Esophagus muscularis mucosa (tissue), 4 donors: ENCODE data around the gene FAM107B. TPM values are rescaled to one million over a fixed set of nuclear protein-coding genes. Genes with fewer than 3 reads are reported as not detected.

ENCODE experiments used
- DNase-seq: peaks from one replicate; pipeline ENCODE4 v3.0.0-alpha.2; 2017; ENCODE audit errors: extremely low spot score
- H3K27ac ChIP-seq, 4 donors: fragments of 200-600 bp; sonication (generic); replicated peaks in 1 of 4; 1 replicate in 3 of 4; 2 replicates in 1 of 4; pipeline ENCODE4 v1.5.1; 2016 to 2019; ENCODE audit warnings: mild to moderate bottlenecking in 1 of 4
- H3K27me3 ChIP-seq, 4 donors: fragments of 200-600 bp; sonication (generic); one replicate each; pipeline versions ENCODE4 v1.5.1 to v1.6.0; 2016 to 2019
- H3K36me3 ChIP-seq, 4 donors: fragments of 200-600 bp; sonication (generic); one replicate each; pipeline ENCODE4 v1.5.1; 2016 to 2019
- H3K4me1 ChIP-seq, 4 donors: fragments of 200-600 bp; sonication (generic); one replicate each; pipeline ENCODE4 v1.5.1; 2016 to 2019
- H3K4me3 ChIP-seq, 4 donors: fragments of 200-600 bp; sonication (generic); 1 replicate in 2 of 4; 2 replicates in 2 of 4; pipeline ENCODE4 v1.5.1; 2016 to 2019; ENCODE audit warnings: mild to moderate bottlenecking in 4 of 4, moderate library complexity in 1 of 4
- H3K9me3 ChIP-seq, 4 donors: fragments of 200-600 bp; sonication (generic); 1 replicate in 3 of 4; 2 replicates in 1 of 4; pipeline ENCODE4 v1.5.1; 2016 to 2019
- EP300 ChIP-seq: sonication (generic); formaldehyde crosslinking; IDR thresholded peaks from one replicate; pipeline ENCODE4 v1.6.1; 2017; ENCODE audit warnings: antibody characterized with exemption
- POLR2A ChIP-seq: fragments of 450-650 bp; IDR thresholded peaks from one replicate; pipeline ENCODE4 v1.6.1; 2017; ENCODE audit warnings: antibody characterized with exemption, moderate library complexity, mild to moderate bottlenecking, low read depth
- POLR2AphosphoS5 ChIP-seq, 2 donors: sonication (generic); formaldehyde crosslinking; IDR thresholded peaks; one replicate each; pipeline ENCODE4 v1.6.1; 2017; ENCODE audit warnings: antibody characterized with exemption in 2 of 2
- WGBS: methylation state at CpG from one replicate; pipeline ENCODE4 v1.1.5; 2018; 5-methylcytosine and 5-hydroxymethylcytosine counted together
- intact Hi-C: fragments of 100-400 bp; cut with DNase I; formaldehyde crosslinking; loops from one replicate; pipeline ENCODE4 v1.15.1; 2023
- total RNA-seq, 4 donors: library from RNA; depleted of rRNA; stranded (reverse); fragments of >200 nt; gene quantifications; one replicate each; pipeline versions ENCODE4 v1.1.0 to v1.2.1, GENCODE V29; 2016
- TF ChIP-seq, protein P1 (sequence below), 3 experiments: fragments of 200-600 bp in 2 of 3; fragments of 450-650 bp in 1 of 3; sonication (generic) in 2 of 3; IDR thresholded peaks; one replicate each; pipeline ENCODE4 v1.5.1; 2017 to 2019; ENCODE audit warnings: antibody characterized with exemption in 3 of 3, mild to moderate bottlenecking in 2 of 3, moderate library complexity in 1 of 3

The FAM107B gene
- total RNA-seq, 4 donors from 2014 or later: 7.5 to 14.1 (median 9.4) TPM

DNA sequence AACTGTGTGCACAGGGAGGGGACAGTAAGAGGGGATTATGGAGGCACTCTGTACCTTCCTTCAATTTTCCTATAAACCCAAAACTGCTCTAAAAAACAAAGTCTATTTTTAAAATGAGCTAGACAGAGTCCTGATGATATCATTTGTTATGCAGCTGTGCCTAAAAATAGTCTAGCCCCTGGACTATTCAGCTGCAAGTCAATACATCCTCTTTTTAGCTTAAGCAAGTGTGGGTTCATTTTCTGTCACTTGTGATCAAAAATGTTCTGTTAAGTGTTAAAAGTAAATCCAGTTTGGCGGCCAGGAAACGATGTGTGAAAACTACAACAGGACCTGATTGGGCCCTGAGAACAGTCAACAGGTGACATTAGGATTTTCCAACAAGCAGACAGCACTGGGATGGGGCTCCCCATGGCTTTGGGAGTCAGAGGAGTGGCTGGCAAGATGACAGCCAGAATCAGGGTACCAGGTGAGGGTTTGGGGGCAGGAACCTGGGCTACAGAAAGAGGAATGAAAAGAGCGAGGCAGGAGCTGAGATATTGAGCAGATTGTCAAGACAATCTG is 33.9 kb downstream of the FAM107B start:
- DNase-seq: no peak
- Histone ChIP-seq H3K4me3 (no peak overlapping the region), H3K27ac (peak overlapping the region in 3 of 4 donors; percentile 14 to 49 (median 46)), H3K27me3 (no peaks in the 10 kb centered on the region), H3K9me3 (no peaks in the 10 kb centered on the region), H3K36me3 (no peaks in the 10 kb centered on the region), H3K4me1 (peaks cover 31 to 39% (median 33%) of the 10 kb centered on the region in 4 donors)
- 56% methylated on average over 3 of the region's 3 CpGs for WGBS
- intact Hi-C loops: no loop called here
- TF ChIP-seq POLR2A (no peak), POLR2AphosphoS5 (IDR thresholded peaks at IDR 0.05) (no peak), EP300 (no peak)
- TF ChIP-seq, protein P1, sequence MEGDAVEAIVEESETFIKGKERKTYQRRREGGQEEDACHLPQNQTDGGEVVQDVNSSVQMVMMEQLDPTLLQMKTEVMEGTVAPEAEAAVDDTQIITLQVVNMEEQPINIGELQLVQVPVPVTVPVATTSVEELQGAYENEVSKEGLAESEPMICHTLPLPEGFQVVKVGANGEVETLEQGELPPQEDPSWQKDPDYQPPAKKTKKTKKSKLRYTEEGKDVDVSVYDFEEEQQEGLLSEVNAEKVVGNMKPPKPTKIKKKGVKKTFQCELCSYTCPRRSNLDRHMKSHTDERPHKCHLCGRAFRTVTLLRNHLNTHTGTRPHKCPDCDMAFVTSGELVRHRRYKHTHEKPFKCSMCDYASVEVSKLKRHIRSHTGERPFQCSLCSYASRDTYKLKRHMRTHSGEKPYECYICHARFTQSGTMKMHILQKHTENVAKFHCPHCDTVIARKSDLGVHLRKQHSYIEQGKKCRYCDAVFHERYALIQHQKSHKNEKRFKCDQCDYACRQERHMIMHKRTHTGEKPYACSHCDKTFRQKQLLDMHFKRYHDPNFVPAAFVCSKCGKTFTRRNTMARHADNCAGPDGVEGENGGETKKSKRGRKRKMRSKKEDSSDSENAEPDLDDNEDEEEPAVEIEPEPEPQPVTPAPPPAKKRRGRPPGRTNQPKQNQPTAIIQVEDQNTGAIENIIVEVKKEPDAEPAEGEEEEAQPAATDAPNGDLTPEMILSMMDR (IDR thresholded peaks at IDR 0.05): no peak

DNA sequence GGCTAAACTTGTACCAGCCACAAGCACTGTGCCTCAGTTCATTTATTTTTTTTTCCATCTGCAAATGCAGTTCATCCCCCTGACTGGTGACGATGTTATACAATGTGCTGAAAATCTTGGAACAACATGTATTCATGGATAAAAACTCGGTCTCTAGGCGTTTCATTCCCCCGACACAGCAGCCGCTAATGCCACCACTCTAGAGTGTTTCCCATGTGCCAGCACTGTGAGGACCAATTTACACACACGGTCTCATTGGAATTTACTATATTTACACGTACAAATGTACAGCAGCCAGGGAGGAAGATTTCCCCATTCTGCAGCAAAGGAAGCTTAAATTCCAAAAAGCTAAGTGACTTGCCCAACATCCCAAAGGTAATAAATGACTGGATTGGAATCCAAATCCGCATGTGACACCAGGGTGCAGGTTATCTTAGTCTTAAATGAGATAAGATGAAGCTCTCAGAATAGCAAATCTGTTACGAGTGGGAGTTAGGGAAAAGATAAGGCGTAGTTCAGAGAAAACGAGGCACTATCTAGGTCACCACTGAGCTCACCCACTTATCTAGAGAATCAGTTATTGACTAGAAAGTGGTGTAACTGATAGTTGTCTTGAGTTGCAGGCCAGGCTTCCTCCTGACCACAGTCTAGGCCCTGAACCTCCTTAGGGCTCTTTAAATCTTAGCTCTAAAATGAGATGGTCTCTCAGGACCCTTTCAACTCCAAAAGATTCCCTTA is 36.7 kb downstream of the FAM107B start:
- H3K9me3 ChIP-seq: no peaks in the 10 kb centered on the region
- WGBS: 77% methylated on average over 11 of the region's 11 CpGs
- intact Hi-C loops: no loop called here
- TF ChIP-seq, protein P1 (IDR thresholded peaks at IDR 0.05): no peak
- TF ChIP-seq EP300: no peak
- TF ChIP-seq POLR2AphosphoS5 (IDR thresholded peaks at IDR 0.05): no peak
- no peak for TF ChIP-seq POLR2A
- H3K27me3 ChIP-seq: no peaks in the 10 kb centered on the region
- H3K4me1 ChIP-seq: peaks cover 31 to 39% (median 34%) of the 10 kb centered on the region in 4 donors
- no peaks in the 10 kb centered on the region for H3K36me3 ChIP-seq
- peak overlapping the region in 2 of 4 donors; percentile 40 to 70 for H3K27ac ChIP-seq
- DNase-seq: no peak
- no peak overlapping the region for H3K4me3 ChIP-seq

DNA sequence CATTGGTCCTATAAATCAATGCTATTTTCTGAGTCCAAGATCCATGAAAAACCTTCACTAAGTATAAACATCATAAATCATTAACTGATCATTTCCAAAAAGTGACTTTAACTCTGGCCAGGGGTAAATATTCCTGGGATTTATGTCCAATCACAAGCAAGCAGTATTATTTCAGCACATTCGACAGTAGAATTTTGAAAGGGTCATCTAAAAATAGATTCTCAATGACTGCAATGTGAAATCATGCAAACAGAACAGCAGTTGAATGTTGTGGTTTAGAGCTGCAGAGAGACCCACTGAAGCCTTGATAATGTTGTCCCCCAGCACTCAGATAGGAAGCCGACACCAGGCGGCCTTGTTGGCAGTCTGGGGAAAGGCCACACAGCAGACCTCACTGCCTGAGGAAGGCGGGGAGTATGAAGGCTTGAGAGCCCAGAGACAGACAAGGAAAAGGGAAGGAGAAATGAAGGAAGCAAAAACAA is 38.1 kb downstream of the FAM107B start:
- Histone ChIP-seq H3K4me3 (no peak overlapping the region), H3K36me3 (no peaks in the 10 kb centered on the region), H3K9me3 (no peaks in the 10 kb centered on the region), H3K27ac (peak overlapping the region; percentile 40 to 70 (median 58)), H3K27me3 (no peaks in the 10 kb centered on the region), H3K4me1 (peaks cover 31 to 39% (median 34%) of the 10 kb centered on the region in 4 donors)
- 16% methylated on average over 4 of the region's 4 CpGs for WGBS
- peak; percentile 62 for DNase-seq
- TF ChIP-seq, protein P1 (IDR thresholded peaks at IDR 0.05): no peak
- TF ChIP-seq POLR2A: no peak
- TF ChIP-seq POLR2AphosphoS5 (IDR thresholded peaks at IDR 0.05): no peak
- TF ChIP-seq EP300: no peak
- intact Hi-C loops: no loop called here

DNA sequence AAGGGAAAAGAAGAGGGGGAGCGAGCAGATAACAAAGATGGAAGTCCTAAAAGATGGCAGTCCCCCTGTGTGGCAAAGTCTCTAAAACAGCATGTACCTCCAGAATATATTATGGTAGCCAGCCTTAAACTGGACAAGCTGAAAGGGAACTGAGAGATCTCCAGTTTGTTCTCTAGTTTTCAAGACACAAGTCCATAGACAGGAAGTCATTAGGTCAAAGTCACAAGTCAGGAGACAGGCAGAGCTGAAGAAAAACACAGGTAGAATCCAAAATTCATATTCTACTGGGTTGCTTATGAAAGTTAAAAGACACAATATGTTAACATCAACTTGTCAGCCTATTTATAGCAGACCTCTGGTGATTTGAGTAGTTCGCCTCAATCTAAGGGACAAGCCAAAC is 38.7 kb downstream of the FAM107B start:
- H3K36me3 ChIP-seq: no peaks in the 10 kb centered on the region
- no peak for DNase-seq
- no peaks in the 10 kb centered on the region for H3K27me3 ChIP-seq
- H3K4me1 ChIP-seq: peaks cover 27 to 36% (median 30%) of the 10 kb centered on the region in 4 donors
- no peak for TF ChIP-seq POLR2AphosphoS5 (IDR thresholded peaks at IDR 0.05)
- no peak for TF ChIP-seq EP300
- TF ChIP-seq, protein P1 (IDR thresholded peaks at IDR 0.05): no peak
- no peak for TF ChIP-seq POLR2A
- no peak overlapping the region for H3K4me3 ChIP-seq
- H3K9me3 ChIP-seq: no peaks in the 10 kb centered on the region
- H3K27ac ChIP-seq: peak overlapping the region; percentile 40 to 70 (median 58)
- 67% methylated on average over 2 of the region's 2 CpGs for WGBS
- intact Hi-C loops: no loop called here
